ENCODE data around the gene POU2AF2.
"Not testable (repeated sequence)": the region's sequence is repeated elsewhere in the genome, so short reads cannot be mapped to it uniquely, and the experiment has no call there.

The POU2AF2 gene

DNA sequence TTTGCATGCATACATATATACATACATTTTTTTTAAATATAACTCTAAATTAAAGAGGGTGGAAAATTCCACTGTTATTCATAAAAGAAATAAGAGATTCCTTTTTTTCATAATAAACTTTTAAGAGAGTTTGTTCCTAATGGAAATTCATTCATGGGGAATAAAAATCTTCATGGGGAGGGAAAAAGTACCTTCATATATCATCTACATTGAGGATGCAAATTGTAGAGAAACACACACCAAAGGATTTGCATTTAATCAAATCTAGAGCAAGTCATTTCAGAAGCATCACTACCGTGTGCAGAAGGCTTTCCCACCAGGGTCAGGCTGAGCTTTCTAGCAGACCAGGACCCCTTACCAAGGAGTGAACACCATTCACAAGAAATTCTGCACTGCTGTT, at the start of gene POU2AF2:
POU2AF2 (plus strand) TSS at position 301 of the 400 bp plus-strand sequence. CDS start 129 bp downstream, outside the sequence.
- DNase-seq: no peak

- DNase-seq: no peak
These were observed 45.5 kb upstream of the POU2AF2 start for GRCh38 chr11:111200010-111200534.

DNA sequence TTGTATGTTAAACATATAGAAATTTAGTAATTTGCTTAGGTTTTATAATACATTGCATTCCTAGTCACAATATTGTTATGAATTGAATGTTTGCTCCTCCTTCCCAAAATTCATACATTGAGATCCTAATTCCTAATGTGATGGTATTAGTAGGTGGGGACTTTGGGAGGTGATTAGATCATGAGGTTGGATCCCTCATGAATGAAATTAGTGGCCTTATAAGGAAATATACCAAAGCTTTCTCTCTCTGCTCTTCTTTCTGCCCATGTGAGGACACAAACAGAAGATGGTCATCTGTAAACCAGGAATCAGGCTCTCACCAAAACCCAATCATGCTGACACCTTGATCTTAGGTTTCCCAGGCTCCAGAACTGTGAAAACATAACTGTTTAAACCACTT, 41.3 kb upstream of the POU2AF2 start:
- DNase-seq: no peak

GRCh38 chr11:111205632-111206385, 39.7 kb upstream of the POU2AF2 start:
- DNase-seq: no peak

GRCh38 chr11:111206472-111206871, 39.1 kb upstream of the POU2AF2 start:
- DNase-seq: no peak

GRCh38 chr11:111207213-111207612, 38.3 kb upstream of the POU2AF2 start:
- no peak for DNase-seq

DNA sequence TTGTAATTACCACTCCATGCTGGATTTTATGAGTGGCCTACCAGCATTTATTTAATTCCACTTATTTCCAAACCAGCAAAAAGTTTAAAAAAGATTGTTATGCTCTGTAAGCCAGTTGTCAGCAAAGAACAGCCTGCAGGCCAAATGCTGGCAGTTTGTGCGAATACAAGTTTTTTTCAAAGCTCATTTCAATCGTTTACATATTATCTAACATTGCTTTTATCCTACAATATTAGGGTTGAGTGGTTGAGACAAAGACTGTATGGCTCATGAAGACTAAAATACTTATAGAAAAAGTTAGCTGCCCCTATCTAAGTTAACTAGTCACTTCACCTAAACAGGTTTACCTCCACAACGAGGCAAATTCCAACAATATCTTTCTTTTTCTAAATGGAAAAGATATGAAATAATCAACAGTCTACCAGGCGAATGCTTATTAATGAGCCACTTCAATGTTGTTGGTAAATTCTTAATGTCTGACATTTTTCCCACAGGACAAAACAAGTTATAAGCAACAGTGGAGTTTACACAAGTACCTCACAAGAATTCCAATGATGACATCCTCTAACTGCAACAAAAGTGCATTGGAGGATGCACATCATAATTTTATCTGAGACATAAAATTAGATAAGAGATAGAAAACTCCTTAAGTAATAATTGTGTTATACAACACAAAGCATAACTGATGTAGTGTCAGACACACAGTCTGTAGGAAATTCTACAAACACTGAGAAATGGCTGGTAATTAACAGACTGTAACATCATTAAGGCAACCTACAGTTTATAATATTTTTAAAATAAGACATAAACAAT, 35.8 kb upstream of the POU2AF2 start:
- no peak for DNase-seq

DNA sequence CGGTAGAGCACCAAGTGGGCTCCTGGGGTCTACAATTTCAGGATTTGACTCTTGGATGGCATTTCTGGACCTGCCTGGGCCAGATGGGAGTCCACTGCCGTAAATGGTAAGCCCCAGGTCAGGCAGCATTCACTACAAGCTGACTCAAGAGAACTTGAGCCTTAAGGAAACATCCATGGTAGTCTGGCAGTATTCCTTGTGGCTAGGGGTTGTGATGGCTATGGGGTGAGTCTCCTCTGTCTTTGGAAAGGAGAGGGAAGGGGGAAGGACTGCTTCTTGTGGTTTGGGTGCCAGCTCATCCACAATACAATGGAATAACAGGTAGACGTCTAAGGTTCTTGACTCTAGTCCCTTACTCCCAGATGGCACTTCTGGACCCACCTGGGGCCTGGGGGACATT, 32.3 kb upstream of the POU2AF2 start:
- DNase-seq: no peak

DNA sequence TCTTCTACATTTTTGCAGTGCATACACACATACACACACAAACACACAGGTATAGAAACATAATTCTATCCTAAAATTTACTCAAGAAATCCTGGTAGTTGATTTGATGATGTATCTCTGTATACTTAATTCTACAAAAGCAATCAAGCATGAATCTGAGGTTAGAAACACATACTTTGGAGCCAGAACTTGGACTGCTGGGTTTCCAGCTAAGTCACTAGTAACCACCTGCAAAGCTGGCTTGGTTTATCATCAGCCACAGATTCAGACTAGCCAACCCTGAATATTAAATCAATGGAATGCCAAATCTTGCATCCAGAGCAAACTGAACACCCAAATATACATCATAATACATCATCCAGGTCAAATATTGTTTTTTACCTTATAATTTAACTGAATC, 24.8 kb upstream of the POU2AF2 start:
- DNase-seq: no peak

- DNase-seq: no peak
These were observed 24.3 kb upstream of the POU2AF2 start for GRCh38 chr11:111221208-111221607.

DNA sequence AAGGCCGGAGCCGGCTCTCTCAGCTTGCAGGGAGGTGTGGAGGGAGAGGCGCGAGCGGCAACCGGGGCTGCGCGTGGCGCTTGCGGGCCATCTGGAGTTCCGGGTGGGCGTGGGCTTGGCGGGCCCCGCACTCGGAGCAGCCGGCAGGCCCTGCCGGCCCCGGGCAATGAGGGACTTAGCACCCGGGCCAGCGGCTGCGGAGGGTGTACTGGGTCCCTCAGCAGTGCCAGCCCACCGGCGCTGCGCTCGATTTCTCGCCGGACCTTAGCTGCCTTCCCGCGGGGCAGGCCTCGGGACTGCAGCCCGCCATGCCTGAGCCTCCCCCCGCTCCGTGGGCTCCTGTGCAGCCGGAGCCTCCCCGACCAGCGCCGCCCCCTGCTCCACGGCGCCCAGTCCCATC, 23.6 kb upstream of the POU2AF2 start:
- DNase-seq: not testable (repeated sequence)

- not testable (repeated sequence) for DNase-seq
These were observed 22.6 kb upstream of the POU2AF2 start for GRCh38 chr11:111222821-111223455.

GRCh38 chr11:111225881-111226280, 19.6 kb upstream of the POU2AF2 start:
- no peak for DNase-seq

- DNase-seq: no peak
These were observed 15.9 kb upstream of the POU2AF2 start for GRCh38 chr11:111229604-111230003.

GRCh38 chr11:111230122-111230465, 15.4 kb upstream of the POU2AF2 start:
- DNase-seq: no peak

GRCh38 chr11:111231836-111232235, 13.7 kb upstream of the POU2AF2 start:
- no peak for DNase-seq

DNA sequence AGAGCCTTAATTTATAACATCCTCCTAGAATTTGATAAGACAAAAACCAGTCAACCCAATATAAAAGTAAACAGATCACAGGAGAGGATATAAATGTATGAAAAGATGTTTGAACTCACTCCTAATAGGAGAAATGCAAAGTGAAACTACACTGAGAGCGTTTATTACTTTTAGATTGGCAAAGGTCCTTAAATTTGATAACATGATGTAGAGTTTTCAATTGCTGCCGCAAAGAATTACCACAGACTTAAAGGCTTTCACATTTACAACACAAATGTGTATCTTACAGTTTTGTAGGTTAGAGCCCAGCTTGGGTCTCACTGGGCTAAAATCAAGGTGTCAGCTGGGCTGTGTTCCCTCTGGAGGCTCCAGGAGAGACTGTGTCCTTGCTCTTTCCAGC, 9.1 kb upstream of the POU2AF2 start:
- DNase-seq: no peak

DNA sequence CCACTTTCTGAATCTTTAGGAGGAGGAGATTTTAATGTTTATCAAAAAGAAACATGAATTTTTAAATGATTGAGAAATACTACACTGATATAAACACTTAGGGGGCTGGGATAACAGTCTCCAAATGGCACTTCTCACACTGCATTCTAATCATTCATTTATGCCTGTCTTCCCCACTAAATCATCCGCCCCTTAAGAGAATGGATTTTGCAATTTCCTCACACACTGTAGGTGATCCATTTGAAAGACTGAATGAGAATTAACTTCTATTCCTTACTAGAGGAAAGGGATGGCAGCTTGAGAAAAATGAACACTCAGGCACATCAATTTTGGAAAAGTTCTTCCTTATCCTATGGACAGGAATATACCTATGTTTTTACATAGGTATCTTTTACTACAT, 7.6 kb upstream of the POU2AF2 start:
- no peak for DNase-seq

GRCh38 chr11:111246956-111247355, 1.4 kb downstream of the POU2AF2 start:
- DNase-seq: no peak

GRCh38 chr11:111250936-111251335, 5.4 kb downstream of the POU2AF2 start:
- no peak for DNase-seq

DNA sequence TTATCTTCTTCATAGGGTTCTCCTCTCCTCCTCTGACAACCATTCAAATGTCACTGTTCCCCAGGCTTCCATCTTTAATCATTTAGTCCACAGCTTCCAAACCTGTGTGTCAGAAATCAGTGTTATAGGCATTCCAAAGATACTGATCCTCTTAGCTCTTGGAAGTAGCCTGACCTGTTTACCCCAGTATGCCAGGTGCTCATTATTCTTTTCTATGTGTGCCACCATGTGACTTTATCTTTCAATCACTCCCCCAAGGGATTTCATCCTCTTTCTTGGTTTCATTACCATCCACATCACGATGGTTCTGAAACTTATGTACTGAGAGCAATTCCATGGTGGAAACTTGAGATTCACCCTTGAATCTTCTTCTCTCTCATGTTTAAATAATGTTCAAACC, 7.6 kb downstream of the POU2AF2 start:
- DNase-seq: no peak

DNA sequence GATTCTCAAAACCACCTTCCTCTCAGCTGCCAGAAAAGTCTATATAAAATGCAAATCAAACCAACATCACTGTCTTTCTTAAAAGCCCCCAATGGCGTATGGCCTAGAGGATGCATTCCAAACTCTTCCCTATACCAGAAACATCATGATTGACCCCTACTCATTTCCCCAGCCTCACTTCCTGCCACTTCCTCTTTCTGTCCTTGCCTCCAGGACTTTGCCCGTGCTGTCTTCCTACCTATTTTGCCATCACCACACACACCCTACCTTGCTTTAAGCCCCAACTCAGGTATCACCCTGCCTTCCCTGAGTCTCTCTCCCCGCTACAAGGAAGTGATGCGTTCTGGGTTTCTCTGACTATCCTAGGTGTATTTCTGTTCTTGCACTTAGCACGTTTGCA, 8.1 kb downstream of the POU2AF2 start:
- no peak for DNase-seq

GRCh38 chr11:111258046-111258445, 12.5 kb downstream of the POU2AF2 start:
- no peak for DNase-seq

DNA sequence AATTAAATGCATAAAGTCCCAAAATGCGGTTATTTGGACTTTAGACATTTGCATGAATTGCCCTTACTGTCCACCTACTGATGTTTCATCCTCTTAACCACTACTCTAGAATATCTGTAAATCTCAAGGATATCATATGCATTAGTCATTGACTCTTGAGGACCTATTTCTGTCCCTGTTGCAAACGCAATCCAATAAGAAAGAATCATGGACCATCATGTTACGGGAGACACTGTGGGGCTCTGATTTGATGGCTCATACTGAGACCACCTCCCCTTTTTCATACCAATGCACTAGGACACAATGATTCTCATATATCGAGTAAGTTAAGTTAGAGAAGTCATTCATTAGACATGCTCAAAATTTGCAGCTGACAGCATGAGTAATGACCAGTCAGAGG, 14.4 kb downstream of the POU2AF2 start:
- DNase-seq: no peak
